ENCODE results near the gene EFCAB9.

The EFCAB9 gene

DNA sequence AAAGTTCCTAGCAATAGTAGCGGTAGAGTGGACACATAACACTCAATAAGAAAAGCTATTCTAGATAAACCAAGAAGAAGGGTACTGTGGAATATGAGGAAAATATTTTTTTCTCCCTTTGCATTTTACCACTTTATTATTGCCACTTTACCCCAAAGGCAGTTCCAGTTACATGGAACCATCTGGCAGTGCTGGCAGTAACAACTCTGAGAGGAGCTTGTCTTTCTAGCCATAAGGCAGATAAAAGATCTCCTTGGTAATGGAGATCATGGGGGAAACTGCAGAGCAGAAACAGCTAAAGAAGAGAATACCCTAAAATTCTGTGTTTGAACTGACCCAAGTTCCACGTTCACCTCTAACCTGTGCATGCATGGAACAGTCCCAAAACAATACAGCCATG lies 51.1 kb downstream of the EFCAB9 start:
- DNase-seq: no peak

DNA sequence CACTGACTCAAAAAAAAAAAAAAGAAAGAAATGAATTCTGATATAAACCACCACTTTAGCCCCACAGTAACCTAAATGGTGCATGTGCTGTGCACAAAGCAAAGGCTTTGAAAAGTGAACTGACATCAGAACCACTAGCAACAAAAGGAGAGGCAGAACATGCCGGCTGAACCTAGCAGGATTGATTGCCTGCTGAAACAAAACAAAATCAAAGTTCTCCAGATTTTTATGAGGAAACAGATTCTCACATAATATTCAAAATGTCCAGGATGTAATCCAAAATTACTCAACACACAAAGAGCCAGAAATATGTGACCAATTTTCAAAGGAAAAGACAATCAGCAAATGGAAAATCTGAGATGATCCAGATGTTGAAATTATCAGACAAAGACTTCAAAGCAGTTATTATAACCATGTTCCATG lies 51.7 kb downstream of the EFCAB9 start:
- DNase-seq: no peak

DNA sequence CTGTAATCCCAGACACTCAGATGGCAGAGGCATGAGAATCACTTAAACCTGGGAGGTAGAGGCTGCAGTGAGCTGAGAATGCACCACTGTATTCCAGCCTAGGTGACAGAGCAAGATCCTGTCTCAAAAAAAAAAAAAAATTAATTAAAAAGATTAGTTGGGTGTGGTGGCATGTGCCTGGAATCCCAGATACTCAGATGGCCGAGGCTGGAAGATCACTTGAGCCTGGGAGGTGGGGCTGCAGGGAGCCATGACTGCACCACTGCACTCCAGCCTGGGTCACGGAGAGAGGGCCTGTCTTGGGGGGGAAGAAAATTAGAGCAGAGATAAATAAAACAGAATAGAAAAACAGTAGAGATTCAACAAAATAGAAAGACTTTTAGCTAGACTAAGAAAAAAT lies 54.7 kb downstream of the EFCAB9 start:
- DNase-seq: no peak

DNA sequence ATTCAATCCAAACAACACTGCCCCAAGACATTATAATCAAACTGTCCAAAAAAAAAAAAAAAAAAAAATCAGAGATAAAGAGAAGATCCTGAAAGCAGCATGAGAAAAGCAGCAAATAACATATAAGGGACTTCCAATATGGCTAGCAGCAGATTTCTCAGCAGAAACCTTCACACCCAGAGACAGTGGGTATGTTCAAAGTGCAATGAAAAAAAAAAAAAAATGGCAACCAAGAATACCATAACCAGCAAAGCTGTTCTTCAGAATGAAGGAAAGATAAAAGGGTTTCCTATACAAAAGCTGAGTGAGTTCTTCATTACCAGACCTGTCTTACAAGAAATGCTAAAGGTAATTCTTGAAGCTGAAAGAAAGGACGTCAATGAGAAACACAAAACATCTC lies 57.4 kb downstream of the EFCAB9 start:
- no peak for DNase-seq

DNA sequence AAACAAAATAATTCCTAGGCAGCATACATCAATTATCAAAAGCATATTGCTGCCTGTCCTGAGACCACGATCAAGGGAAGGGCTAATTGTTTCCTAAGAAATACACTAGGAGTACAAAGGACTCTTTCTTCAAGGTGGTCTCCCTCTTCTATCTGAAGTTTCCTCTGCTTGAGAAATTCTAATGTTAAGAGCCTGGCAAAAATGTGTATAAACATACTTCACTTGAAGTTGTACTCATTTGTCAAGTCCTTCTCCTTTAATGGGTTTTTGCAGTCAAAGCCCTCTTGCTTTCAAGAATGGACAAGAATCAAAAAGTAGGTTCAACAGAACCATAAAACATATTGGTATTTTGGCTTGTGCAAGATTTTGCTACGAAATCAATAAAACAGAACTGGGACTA lies 58.5 kb downstream of the EFCAB9 start:
- DNase-seq: no peak

Data from 8988T (cell line).